ENCODE results near the gene PRKCA.

- no peak for TF ChIP-seq GATA3 (IDR thresholded peaks at IDR 0.05; ENCODE audit: low read depth, low read length)
- no peak for TF ChIP-seq GATA2 (IDR thresholded peaks at IDR 0.05; ENCODE audit: low read depth, low read length)
These were observed 41.2 kb downstream of the PRKCA start for GRCh38 chr17:66343531-66344078.

Measured in SH-SY5Y (cell line).